Caco-2 (cell line): ENCODE results near the gene NDC80. TPM values are rescaled to one million over a fixed set of nuclear protein-coding genes. Genes with fewer than 3 reads are reported as not detected.

ENCODE experiments used
- BruUV-seq: library from RNA; stranded (reverse); fragments of 400-500 nt; replicated peaks from 2 replicates; lab custom pipeline; 2021; lab: Mats Ljungman, UMichigan
- CTCF ChIA-PET: fragments of 300-600 bp; sonication (Branson Sonifier 250); formaldehyde crosslinking; loops from one replicate; lab custom pipeline; 2022; ENCODE audit warnings: antibody characterized with exemption; lab: Charles Lee
- POLR2A ChIA-PET: fragments of 300-600 bp; sonication (Branson Sonifier 250); formaldehyde crosslinking; loops from one replicate; lab custom pipeline; 2022; ENCODE audit warnings: antibody characterized with exemption; lab: Charles Lee
- DNase-seq, 2 experiments: peaks; one replicate each; pipeline versions ENCODE4 v3.0.0 to v3.0.0-alpha.2; 2020 to 2022
- H3K27me3 ChIP-seq: replicated peaks from 2 replicates; pipeline ENCODE4 v1.6.0; 2011; ENCODE audit warnings: low read length; ENCODE audit not compliant: control insufficient read depth, insufficient read depth
- H3K36me3 ChIP-seq: 2 replicates; pipeline ENCODE4 v1.5.1; 2011; ENCODE audit warnings: low read length; ENCODE audit not compliant: control insufficient read depth, insufficient read depth
- H3K4me1 ChIP-seq: fragments of 250-450 bp; sonication (Bioruptor Pico); 2 replicates; pipeline ENCODE4 v1.5.1; 2020; ENCODE audit warnings: mild to moderate bottlenecking
- H3K4me3 ChIP-seq: 2 replicates; pipeline ENCODE4 v1.5.1; 2011; ENCODE audit warnings: low read depth, mild to moderate bottlenecking, control low read depth, low read length
- H3K9me3 ChIP-seq: fragments of 250-450 bp; sonication (Bioruptor Pico); 2 replicates; pipeline ENCODE4 v1.5.1; 2020; ENCODE audit warnings: mild to moderate bottlenecking, moderate library complexity
- H3K27ac Mint-ChIP-seq: one replicate; pipeline ENCODE4 v1.8.0; 2022; ENCODE audit warnings: mixed read lengths; ENCODE audit not compliant: unreplicated experiment
- H3K27me3 Mint-ChIP-seq: one replicate; pipeline ENCODE4 v1.8.0; 2022; ENCODE audit warnings: mixed read lengths; ENCODE audit not compliant: insufficient read depth, unreplicated experiment
- H3K36me3 Mint-ChIP-seq: one replicate; pipeline ENCODE4 v1.8.0; 2022; ENCODE audit warnings: mild to moderate bottlenecking, mixed read lengths; ENCODE audit not compliant: insufficient read depth, unreplicated experiment
- H3K4me1 Mint-ChIP-seq: one replicate; pipeline ENCODE4 v1.8.0; 2022; ENCODE audit warnings: low read depth, mixed read lengths; ENCODE audit not compliant: unreplicated experiment
- H3K4me3 Mint-ChIP-seq: one replicate; pipeline ENCODE4 v1.8.0; 2022; ENCODE audit warnings: mild to moderate bottlenecking, moderate library complexity, mixed read lengths; ENCODE audit not compliant: unreplicated experiment
- H3K9me3 Mint-ChIP-seq: one replicate; pipeline ENCODE4 v1.8.0; 2022; ENCODE audit warnings: mixed read lengths; ENCODE audit not compliant: unreplicated experiment
- CTCF ChIP-seq, 2 experiments: fragments of 200-600 bp in 1 of 2; IDR thresholded peaks; 1 replicate in 1 of 2; 2 replicates in 1 of 2; pipeline versions ENCODE4 v1.5.1 to v1.8.0; 2011 to 2022; ENCODE audit warnings: antibody characterized with exemption in 1 of 2, control low read depth in 1 of 2, inconsistent platforms in 1 of 2, low read depth in 1 of 2, low read length in 1 of 2, mild to moderate bottlenecking in 1 of 2, moderate library complexity in 1 of 2; ENCODE audit not compliant: insufficient read depth in 1 of 2, severe bottlenecking in 1 of 2, unreplicated experiment in 1 of 2
- intact Hi-C: fragments of 100-400 bp; cut with micrococcal nuclease; formaldehyde crosslinking; loops from one replicate; pipeline ENCODE4 v1.10.0; 2022; ENCODE audit not compliant: unreplicated experiment
- total RNA-seq: library from RNA; stranded (reverse); gene quantifications from 2 replicates; pipeline ENCODE4 v1.2.3, GENCODE V29; 2022

The NDC80 gene
- total RNA-seq, 1 experiment from 2014 or later = 52.6 TPM

DNA sequence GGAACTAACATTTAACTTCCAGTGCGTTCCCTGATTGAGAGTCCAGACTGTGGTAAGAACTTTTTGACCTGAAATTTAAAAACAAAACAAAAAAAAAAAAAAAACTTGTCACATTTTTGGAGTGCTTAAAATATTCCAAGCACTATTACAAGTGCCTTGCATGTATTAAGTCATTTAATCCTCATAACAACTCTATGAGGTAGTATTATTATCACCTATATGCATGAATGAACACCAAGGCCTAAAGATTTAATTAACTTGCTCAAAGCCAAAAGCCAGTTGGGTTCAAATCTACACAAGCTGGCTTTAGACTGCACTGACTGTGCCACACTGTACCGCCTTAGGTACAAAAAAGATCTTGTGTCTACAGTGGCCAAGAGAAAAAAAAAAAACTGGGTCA is 35.3 kb upstream of the NDC80 start:
- Mint-ChIP-seq H3K4me1 (no peaks in the 10 kb centered on the region), H3K4me3 (no peak overlapping the region), H3K27me3 (no peaks in the 10 kb centered on the region), H3K9me3 (no peaks in the 10 kb centered on the region), H3K27ac (no peak overlapping the region), H3K36me3 (peaks cover 11% of the 10 kb centered on the region)
- H3K36me3 ChIP-seq = no peaks in the 10 kb centered on the region
- no TSS peak for BruUV-seq
- H3K4me3 ChIP-seq = no peak overlapping the region
- no peak for TF ChIP-seq CTCF (IDR thresholded peaks at IDR 0.05; ENCODE audit: insufficient read depth in 1 of 2, low read depth in 1 of 2, low read length in 1 of 2, severe bottlenecking in 1 of 2, unreplicated experiment in 1 of 2)
- intact Hi-C loops = no loop called here
- H3K27me3 ChIP-seq = no peaks in the 10 kb centered on the region
- no peak for DNase-seq
- ChIA-PET POLR2A (no interaction called here), CTCF (no interaction called here)
- H3K4me1 ChIP-seq = no peaks in the 10 kb centered on the region
- no peaks in the 10 kb centered on the region for H3K9me3 ChIP-seq

- Mint-ChIP-seq H3K4me3 (no peak overlapping the region), H3K27ac (no peak overlapping the region), H3K27me3 (no peaks in the 10 kb centered on the region), H3K36me3 (peaks cover 11% of the 10 kb centered on the region), H3K9me3 (no peaks in the 10 kb centered on the region), H3K4me1 (no peaks in the 10 kb centered on the region)
- Histone ChIP-seq H3K9me3 (no peaks in the 10 kb centered on the region), H3K4me1 (no peaks in the 10 kb centered on the region), H3K36me3 (no peaks in the 10 kb centered on the region), H3K4me3 (no peak overlapping the region), H3K27me3 (no peaks in the 10 kb centered on the region)
- intact Hi-C loops = no loop called here
- no peak for DNase-seq
- BruUV-seq = no TSS peak
- TF ChIP-seq CTCF (IDR thresholded peaks at IDR 0.05; ENCODE audit: insufficient read depth in 1 of 2, low read depth in 1 of 2, low read length in 1 of 2, severe bottlenecking in 1 of 2, unreplicated experiment in 1 of 2) = no peak
- POLR2A ChIA-PET = no interaction called here
- CTCF ChIA-PET = no interaction called here
Measured at GRCh38 chr18:2536493-2536892, 34.9 kb upstream of the NDC80 start.

- Mint-ChIP-seq H3K27ac (no peak overlapping the region), H3K36me3 (peaks cover 11% of the 10 kb centered on the region), H3K4me3 (no peak overlapping the region), H3K9me3 (no peaks in the 10 kb centered on the region), H3K27me3 (no peaks in the 10 kb centered on the region), H3K4me1 (no peaks in the 10 kb centered on the region)
- no peak for DNase-seq
- BruUV-seq = no TSS peak
- CTCF ChIA-PET = no interaction called here
- Histone ChIP-seq H3K36me3 (no peaks in the 10 kb centered on the region), H3K4me3 (no peak overlapping the region), H3K27me3 (no peaks in the 10 kb centered on the region), H3K4me1 (no peaks in the 10 kb centered on the region), H3K9me3 (no peaks in the 10 kb centered on the region)
- intact Hi-C loops = no loop called here
- POLR2A ChIA-PET = no interaction called here
- TF ChIP-seq CTCF (IDR thresholded peaks at IDR 0.05; ENCODE audit: insufficient read depth in 1 of 2, low read depth in 1 of 2, low read length in 1 of 2, severe bottlenecking in 1 of 2, unreplicated experiment in 1 of 2) = no peak
Measured at GRCh38 chr18:2537296-2537695, 34.1 kb upstream of the NDC80 start.
